Lower lobe of right lung (tissue), 2 donors: Measurements from ENCODE around the gene PTPN2. TPM values are rescaled to one million over a fixed set of nuclear protein-coding genes. Genes with fewer than 3 reads are reported as not detected.
A peak's percentile ranks its signal among the peaks of the same experiment; 100 is the strongest.
"Not testable (repeated sequence)": the region's sequence is repeated elsewhere in the genome, so short reads cannot be mapped to it uniquely, and the experiment has no call there.

Experiments used
- ATAC-seq, 2 donors: fragments of 200-7000 bp; cut with Tn5 transposase; one replicate each; pipeline ENCODE4 v1.9.1; 2020 to 2022; ENCODE audit warnings: mild to moderate bottlenecking in 2 of 2, moderate library complexity in 2 of 2
- DNase-seq: peaks from one replicate; pipeline ENCODE4 v3.0.0-alpha.2; 2020
- H3K27ac ChIP-seq: fragments of 200-600 bp; one replicate; pipeline ENCODE4 v1.8.0; 2022
- H3K27me3 ChIP-seq: fragments of 200-600 bp; one replicate; pipeline ENCODE4 v1.8.0; 2022; ENCODE audit warnings: low read depth
- H3K36me3 ChIP-seq: fragments of 200-600 bp; one replicate; pipeline ENCODE4 v1.8.0; 2022; ENCODE audit warnings: mild to moderate bottlenecking
- H3K4me1 ChIP-seq: fragments of 200-600 bp; one replicate; pipeline ENCODE4 v1.8.0; 2022
- H3K4me3 ChIP-seq: fragments of 200-600 bp; one replicate; pipeline ENCODE4 v1.8.0; 2022; ENCODE audit warnings: mild to moderate bottlenecking
- H3K9me3 ChIP-seq: fragments of 200-600 bp; one replicate; pipeline ENCODE4 v1.8.0; 2022
- intact Hi-C: fragments of 100-400 bp; cut with DNase I; formaldehyde crosslinking; loops from one replicate; pipeline ENCODE4 v1.11.0; 2022
- total RNA-seq: library from RNA; stranded (reverse); fragmentation: NEBNext Ultra II Directional; extraction: Animal tissue kit (Norgen Biotek cat#: 25700); gene quantifications from one replicate; pipeline ENCODE4 v1.2.1, GENCODE V29; 2021
- TF ChIP-seq, protein P1 (sequence below): fragments of 200-600 bp; IDR thresholded peaks from one replicate; pipeline ENCODE4 v1.8.0; 2022; ENCODE audit warnings: antibody characterized with exemption, mild to moderate bottlenecking
- donor health status: DM: no; HTN: yes; CAD: no; lungs with severe emphysema.

The PTPN2 gene
- total RNA-seq, 1 donor from 2014 or later, result 52.6 TPM

DNA sequence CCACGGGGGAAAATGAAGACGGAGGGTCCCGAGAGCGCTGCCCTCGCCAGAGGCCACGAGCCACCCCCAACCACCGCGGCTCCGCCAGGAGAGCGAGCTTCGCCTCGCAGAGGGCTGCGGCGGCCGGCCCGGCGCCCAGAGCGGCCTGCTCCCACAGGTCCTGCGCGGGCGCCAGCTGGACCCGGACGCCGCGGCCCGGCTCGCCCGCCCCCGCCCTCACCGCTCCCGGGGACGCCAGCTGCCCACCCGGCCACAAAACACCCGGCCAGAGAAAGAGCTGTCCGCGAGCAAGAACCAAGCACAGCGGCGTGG is 709 bp downstream of the PTPN2 start:
- no peak for DNase-seq
- H3K36me3 ChIP-seq, result no peaks in the 10 kb centered on the region
- no peaks in the 10 kb centered on the region for H3K9me3 ChIP-seq
- ATAC-seq, result peak; percentile 59 to 65
- peak overlapping the region; percentile 71 for H3K4me3 ChIP-seq
- intact Hi-C loops, result no loop called here
- no peaks in the 10 kb centered on the region for H3K27me3 ChIP-seq
- H3K4me1 ChIP-seq, result peaks cover 55% of the 10 kb centered on the region
- H3K27ac ChIP-seq, result peak overlapping the region; percentile 99
- TF ChIP-seq, protein P1, sequence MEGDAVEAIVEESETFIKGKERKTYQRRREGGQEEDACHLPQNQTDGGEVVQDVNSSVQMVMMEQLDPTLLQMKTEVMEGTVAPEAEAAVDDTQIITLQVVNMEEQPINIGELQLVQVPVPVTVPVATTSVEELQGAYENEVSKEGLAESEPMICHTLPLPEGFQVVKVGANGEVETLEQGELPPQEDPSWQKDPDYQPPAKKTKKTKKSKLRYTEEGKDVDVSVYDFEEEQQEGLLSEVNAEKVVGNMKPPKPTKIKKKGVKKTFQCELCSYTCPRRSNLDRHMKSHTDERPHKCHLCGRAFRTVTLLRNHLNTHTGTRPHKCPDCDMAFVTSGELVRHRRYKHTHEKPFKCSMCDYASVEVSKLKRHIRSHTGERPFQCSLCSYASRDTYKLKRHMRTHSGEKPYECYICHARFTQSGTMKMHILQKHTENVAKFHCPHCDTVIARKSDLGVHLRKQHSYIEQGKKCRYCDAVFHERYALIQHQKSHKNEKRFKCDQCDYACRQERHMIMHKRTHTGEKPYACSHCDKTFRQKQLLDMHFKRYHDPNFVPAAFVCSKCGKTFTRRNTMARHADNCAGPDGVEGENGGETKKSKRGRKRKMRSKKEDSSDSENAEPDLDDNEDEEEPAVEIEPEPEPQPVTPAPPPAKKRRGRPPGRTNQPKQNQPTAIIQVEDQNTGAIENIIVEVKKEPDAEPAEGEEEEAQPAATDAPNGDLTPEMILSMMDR, result no peak

GRCh38 chr18:12882453-12883371 is 1.3 kb downstream of the PTPN2 start:
- H3K4me1 ChIP-seq, result peaks cover 60% of the 10 kb centered on the region
- TF ChIP-seq, protein P1, result no peak
- ATAC-seq (no peak), DNase-seq (no peak)
- H3K27ac ChIP-seq, result peak overlapping the region; percentile 99
- intact Hi-C loops, result no loop called here
- H3K9me3 ChIP-seq, result no peaks in the 10 kb centered on the region
- H3K4me3 ChIP-seq, result peak overlapping the region; percentile 71
- H3K27me3 ChIP-seq, result no peaks in the 10 kb centered on the region
- no peaks in the 10 kb centered on the region for H3K36me3 ChIP-seq

GRCh38 chr18:12880541-12880910 is 3.5 kb downstream of the PTPN2 start:
- no peak overlapping the region for H3K4me3 ChIP-seq

DNA sequence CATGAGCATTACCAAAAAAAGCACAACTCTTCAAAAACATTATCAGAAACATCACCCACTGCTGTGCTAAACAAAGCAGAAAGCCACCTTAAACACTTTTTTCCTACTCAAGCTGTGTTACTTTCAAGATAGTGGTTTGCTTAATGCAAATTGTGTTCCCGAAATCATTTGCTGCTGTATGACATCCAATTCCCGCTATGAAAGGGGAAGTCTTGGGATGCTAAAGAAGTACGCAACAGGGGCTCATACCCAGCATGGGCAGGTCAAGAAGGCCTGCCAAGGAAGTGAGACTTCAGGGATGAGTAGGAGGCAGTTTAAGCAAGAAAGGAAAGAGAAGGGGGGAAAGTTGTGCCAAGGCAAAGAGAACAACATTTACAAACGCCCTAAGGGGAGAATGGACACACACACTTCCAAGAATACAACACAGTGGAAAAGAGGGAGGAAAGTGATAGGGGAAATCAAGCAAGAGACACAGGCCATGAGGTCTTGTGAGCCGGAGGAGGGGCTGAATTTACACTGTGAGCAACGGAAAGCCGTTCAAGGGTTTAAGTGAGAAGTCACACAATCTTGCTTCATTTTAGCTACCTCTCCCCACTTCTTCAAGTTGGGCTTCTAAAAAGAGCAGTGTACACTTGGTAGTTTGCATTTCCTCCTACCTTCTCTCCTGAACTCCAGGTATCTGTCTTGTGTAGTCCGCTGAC is 4.0 kb downstream of the PTPN2 start:
- Histone ChIP-seq H3K27ac (peak overlapping the region; percentile 70), H3K9me3 (no peaks in the 10 kb centered on the region), H3K4me1 (peaks cover 69% of the 10 kb centered on the region), H3K36me3 (no peaks in the 10 kb centered on the region), H3K4me3 (no peak overlapping the region), H3K27me3 (no peaks in the 10 kb centered on the region)
- intact Hi-C loops, result no loop called here
- DNase-seq, result no peak
- TF ChIP-seq, protein P1, result no peak
- peak; percentile 16 to 33 for ATAC-seq

More at GRCh38 chr18:12880541-12880910, 3.5 kb downstream of the PTPN2 start:
- DNase-seq, result no peak
- TF ChIP-seq, protein P1, result no peak
- Histone ChIP-seq H3K27me3 (no peaks in the 10 kb centered on the region), H3K36me3 (no peaks in the 10 kb centered on the region), H3K4me1 (peaks cover 67% of the 10 kb centered on the region), H3K9me3 (no peaks in the 10 kb centered on the region), H3K27ac (peak overlapping the region; percentile 70)
- intact Hi-C loops, result no loop called here
- no peak for ATAC-seq

DNA sequence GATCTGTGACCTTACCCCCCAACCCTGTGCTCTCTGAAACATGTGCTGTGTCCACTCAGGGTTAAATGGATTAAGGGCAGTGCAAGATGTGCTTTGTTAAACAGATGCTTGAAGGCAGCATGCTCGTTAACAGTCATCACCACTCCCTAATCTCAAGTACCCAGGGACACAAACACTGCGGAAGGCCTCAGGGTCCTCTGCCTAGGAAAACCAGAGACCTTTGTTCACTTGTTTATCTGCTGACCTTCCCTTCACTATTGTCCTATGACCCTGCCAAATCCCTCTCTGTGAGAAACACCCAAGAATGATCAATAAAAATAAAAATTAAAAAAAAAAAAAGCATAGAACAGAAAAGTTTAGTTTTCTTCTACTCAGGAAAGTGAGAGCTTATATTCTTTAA is 9.0 kb downstream of the PTPN2 start:
- not testable (repeated sequence) for ATAC-seq

GRCh38 chr18:12873961-12874567 is 10.0 kb downstream of the PTPN2 start:
- H3K4me3 ChIP-seq, DNase-seq, H3K36me3 ChIP-seq, intact Hi-C loops, ATAC-seq, H3K27me3 ChIP-seq, H3K9me3 ChIP-seq, H3K27ac ChIP-seq: not testable (repeated sequence)
- H3K4me1 ChIP-seq, result peaks cover 24% of the 10 kb centered on the region

More for the DNA sequence above, 9.0 kb downstream of the PTPN2 start:
- H3K27ac ChIP-seq, H3K36me3 ChIP-seq, H3K9me3 ChIP-seq, H3K4me3 ChIP-seq, intact Hi-C loops, DNase-seq, H3K27me3 ChIP-seq: not testable (repeated sequence)
- peaks cover 33% of the 10 kb centered on the region for H3K4me1 ChIP-seq
